CD8-positive, alpha-beta memory T cell (primary cell): ENCODE measurements around the gene TRIP4. TPM values are rescaled to one million over a fixed set of nuclear protein-coding genes. Genes with fewer than 3 reads are reported as not detected.

Source experiments
- CTCF ChIA-PET: fragments of 350-600 bp; sonication (Branson Sonifier 250); formaldehyde crosslinking; loops from one replicate; lab custom pipeline; 2021; ENCODE audit warnings: antibody characterized with exemption; lab: Charles Lee
- POLR2A ChIA-PET: fragments of 350-600 bp; sonication (Branson Sonifier 250); formaldehyde crosslinking; loops from one replicate; lab custom pipeline; 2021; ENCODE audit warnings: antibody characterized with exemption; lab: Charles Lee
- DNase-seq, 5 donors: peaks; one replicate each; pipeline versions ENCODE4 v3.0.0 to v3.0.0-alpha.2; 2020 to 2022; ENCODE audit warnings: mixed read lengths in 1 of 5
- H3K27ac ChIP-seq: one replicate; pipeline ENCODE4 v1.7.0; 2013; ENCODE audit warnings: low read depth, mild to moderate bottlenecking, low read length, moderate library complexity
- H3K27me3 ChIP-seq: 2 replicates; pipeline ENCODE4 v1.7.0; 2013; ENCODE audit warnings: low read length, mild to moderate bottlenecking; ENCODE audit not compliant: insufficient read depth, poor library complexity, severe bottlenecking
- H3K36me3 ChIP-seq: 2 replicates; pipeline ENCODE4 v1.7.0; 2013; ENCODE audit warnings: mild to moderate bottlenecking, low read length, moderate library complexity; ENCODE audit not compliant: insufficient read depth
- H3K4me1 ChIP-seq: 2 replicates; pipeline ENCODE4 v1.7.0; 2013; ENCODE audit warnings: mild to moderate bottlenecking, low read length, moderate library complexity; ENCODE audit not compliant: insufficient read depth
- H3K4me3 ChIP-seq: 2 replicates; pipeline ENCODE4 v1.7.0; 2013; ENCODE audit warnings: mild to moderate bottlenecking, low read length
- H3K9me3 ChIP-seq: 2 replicates; pipeline ENCODE4 v1.7.0; 2013; ENCODE audit warnings: mild to moderate bottlenecking, low read length
- H3K27ac Mint-ChIP-seq, 8 donors: one replicate each; pipeline ENCODE4 v1.8.0; 2020 to 2021; ENCODE audit warnings: mixed read lengths in 8 of 8, mild to moderate bottlenecking in 6 of 8, inconsistent platforms in 3 of 8, moderate library complexity in 3 of 8
- H3K27me3 Mint-ChIP-seq, 2 donors: one replicate each; pipeline ENCODE4 v1.8.0; 2020 to 2021; ENCODE audit warnings: mixed read lengths in 2 of 2, mild to moderate bottlenecking in 1 of 2, moderate library complexity in 1 of 2
- H3K36me3 Mint-ChIP-seq, 3 donors: one replicate each; pipeline ENCODE4 v1.8.0; 2020 to 2021; ENCODE audit warnings: mixed read lengths in 3 of 3, inconsistent platforms in 1 of 3, mild to moderate bottlenecking in 1 of 3
- H3K4me1 Mint-ChIP-seq, 3 donors: one replicate each; pipeline ENCODE4 v1.8.0; 2020 to 2021; ENCODE audit warnings: mixed read lengths in 3 of 3, inconsistent platforms in 1 of 3, mild to moderate bottlenecking in 1 of 3
- H3K4me3 Mint-ChIP-seq, 7 donors: one replicate each; pipeline ENCODE4 v1.8.0; 2020 to 2021; ENCODE audit warnings: mixed read lengths in 7 of 7, mild to moderate bottlenecking in 6 of 7, moderate library complexity in 4 of 7, inconsistent platforms in 2 of 7
- H3K9me3 Mint-ChIP-seq, 5 donors: one replicate each; pipeline ENCODE4 v1.8.0; 2020 to 2022; ENCODE audit warnings: mixed read lengths in 5 of 5, mild to moderate bottlenecking in 3 of 5, moderate library complexity in 2 of 5, inconsistent platforms in 1 of 5
- polyA plus RNA-seq: library from polyadenylated mRNA; unstranded; fragments of 300-500 nt; fragmentation: Illumina TruSeq; gene quantifications from one replicate; pipeline ENCODE4 v1.2.3, GENCODE V29; 2021
- total RNA-seq, 2 experiments: library from RNA; stranded (reverse); gene quantifications; one replicate each; pipeline ENCODE4 v1.2.3, GENCODE V29; 2021

Gene TRIP4
- total and polyA plus RNA-seq, 3 experiments from 2014 or later: 25.1 to 31.9 (median 26.2) TPM

GRCh38 chr15:64454282-64454681 is 66.6 kb downstream of the TRIP4 start:
- Mint-ChIP-seq H3K4me1 (peaks cover 9 to 53% (median 21%) of the 10 kb centered on the region in 3 donors), H3K27ac (no peak overlapping the region), H3K27me3 (no peaks in the 10 kb centered on the region), H3K4me3 (no peak overlapping the region), H3K9me3 (no peaks in the 10 kb centered on the region), H3K36me3 (peaks cover 3 to 33% (median 9%) of the 10 kb centered on the region in 3 donors)
- Histone ChIP-seq H3K36me3 (no peaks in the 10 kb centered on the region), H3K9me3 (no peaks in the 10 kb centered on the region), H3K4me3 (no peak overlapping the region), H3K27me3 (no peaks in the 10 kb centered on the region), H3K4me1 (peaks cover 38% of the 10 kb centered on the region), H3K27ac (no peak overlapping the region)
- ChIA-PET POLR2A (no interaction called here), CTCF (no interaction called here)
- no peak for DNase-seq

GRCh38 chr15:64455961-64456371 is 68.3 kb downstream of the TRIP4 start:
- POLR2A ChIA-PET: no interaction called here
- Mint-ChIP-seq H3K27ac (peak overlapping the region in 5 of 8 donors; percentile 54 to 84 (median 73)), H3K4me1 (peaks cover 15 to 52% (median 26%) of the 10 kb centered on the region in 3 donors), H3K36me3 (peaks cover 0 to 30% (median 6%) of the 10 kb centered on the region in 3 donors), H3K9me3 (no peaks in the 10 kb centered on the region), H3K27me3 (no peaks in the 10 kb centered on the region), H3K4me3 (peak overlapping the region in 1 of 7 donors; percentile 48)
- H3K36me3 ChIP-seq: no peaks in the 10 kb centered on the region
- no peaks in the 10 kb centered on the region for H3K9me3 ChIP-seq
- H3K27ac ChIP-seq: no peak overlapping the region
- no peaks in the 10 kb centered on the region for H3K27me3 ChIP-seq
- no peak overlapping the region for H3K4me3 ChIP-seq
- no peak for DNase-seq
- peaks cover 38% of the 10 kb centered on the region for H3K4me1 ChIP-seq
- CTCF ChIA-PET: no interaction called here

- DNase-seq: no peak
- no peaks in the 10 kb centered on the region for H3K9me3 ChIP-seq
- CTCF ChIA-PET: interaction anchor here (1.2 kb wide), 1 partner anchor 12 kb away, joined by 3 read pairs; no protein-coding TSS in a partner anchor
- Mint-ChIP-seq H3K4me3 (peak overlapping the region in 1 of 7 donors; percentile 19), H3K36me3 (peaks cover 0 to 36% (median 6%) of the 10 kb centered on the region in 3 donors), H3K27me3 (no peaks in the 10 kb centered on the region), H3K4me1 (peaks cover 20 to 57% (median 32%) of the 10 kb centered on the region in 3 donors), H3K27ac (peak overlapping the region in 5 of 8 donors; percentile 6 to 84 (median 57)), H3K9me3 (no peaks in the 10 kb centered on the region)
- POLR2A ChIA-PET: no interaction called here
- no peaks in the 10 kb centered on the region for H3K36me3 ChIP-seq
- H3K4me3 ChIP-seq: no peak overlapping the region
- peaks cover 39% of the 10 kb centered on the region for H3K4me1 ChIP-seq
- H3K27me3 ChIP-seq: no peaks in the 10 kb centered on the region
- H3K27ac ChIP-seq: no peak overlapping the region
These were observed 69.0 kb downstream of the TRIP4 start for GRCh38 chr15:64456634-64457108.

GRCh38 chr15:64459066-64459781 is 71.6 kb downstream of the TRIP4 start:
- CTCF ChIA-PET: interaction anchor here (1.1 to 1.5 kb wide), 5 partner anchors 11 to 39 kb away, joined by 3 to 5 read pairs (median 3); no protein-coding TSS in a partner anchor
- Histone ChIP-seq H3K36me3 (no peaks in the 10 kb centered on the region), H3K4me1 (peaks cover 61% of the 10 kb centered on the region), H3K27me3 (no peaks in the 10 kb centered on the region), H3K27ac (no peak overlapping the region), H3K9me3 (no peaks in the 10 kb centered on the region), H3K4me3 (no peak overlapping the region)
- H3K9me3 Mint-ChIP-seq: no peaks in the 10 kb centered on the region
- H3K36me3 Mint-ChIP-seq: peaks cover 0 to 28% (median 6%) of the 10 kb centered on the region in 3 donors
- peak overlapping the region; percentile 76 to 89 (median 86) for H3K27ac Mint-ChIP-seq
- POLR2A ChIA-PET: no interaction called here
- H3K27me3 Mint-ChIP-seq: no peaks in the 10 kb centered on the region
- H3K4me3 Mint-ChIP-seq: peak overlapping the region; percentile 82 to 97 (median 93)
- H3K4me1 Mint-ChIP-seq: peaks cover 42 to 74% (median 57%) of the 10 kb centered on the region in 3 donors
- DNase-seq: no peak

GRCh38 chr15:64460206-64460723 is 72.6 kb downstream of the TRIP4 start, which contains the start of gene ZNF609:
Gene ZNF609 (plus strand): TSS chr15:64460578. CDS start chr15:64499420, 38,842 bp downstream.
- Histone ChIP-seq H3K36me3 (no peaks in the 10 kb centered on the region), H3K4me3 (peak within 1 kb of the TSS; percentile 69), H3K27ac (peak within 1 kb of the TSS; percentile 49), H3K9me3 (no peaks in the 10 kb centered on the region), H3K27me3 (no peaks in the 10 kb centered on the region), H3K4me1 (peaks cover 69% of the 10 kb centered on the region)
- ChIA-PET CTCF (interaction anchor here (0.9 to 1.8 kb wide), 7 partner anchors 10 to 72 kb away, joined by 3 to 5 read pairs (median 3); partner anchors contain the start of gene TRIP4), POLR2A (interaction anchor here (0.5 to 1.0 kb wide), 3 partner anchors 28 to 83 kb away, joined by 3 to 6 read pairs (median 6); no protein-coding TSS in a partner anchor)
- peak; percentile 78 to 89 (median 82) for DNase-seq
- H3K27me3 Mint-ChIP-seq: no peaks in the 10 kb centered on the region
- H3K4me1 Mint-ChIP-seq: peaks cover 50 to 84% (median 67%) of the 10 kb centered on the region in 3 donors
- H3K4me3 Mint-ChIP-seq: peak within 1 kb of the TSS; percentile 92 to 97 (median 94)
- no peaks in the 10 kb centered on the region for H3K9me3 Mint-ChIP-seq
- H3K27ac Mint-ChIP-seq: peak within 1 kb of the TSS; percentile 85 to 95 (median 90)
- peaks cover 0 to 26% (median 8%) of the 10 kb centered on the region in 3 donors for H3K36me3 Mint-ChIP-seq

- CTCF ChIA-PET: interaction anchor here (0.9 to 1.8 kb wide), 5 partner anchors 11 to 73 kb away, joined by 3 to 5 read pairs (median 3); partner anchors contain the start of gene TRIP4
- Mint-ChIP-seq H3K9me3 (no peaks in the 10 kb centered on the region), H3K36me3 (peaks cover 0 to 21% (median 5%) of the 10 kb centered on the region in 3 donors), H3K4me3 (peak overlapping the region; percentile 84 to 97 (median 93)), H3K4me1 (peaks cover 51 to 85% (median 63%) of the 10 kb centered on the region in 3 donors), H3K27ac (peak overlapping the region; percentile 78 to 95 (median 88)), H3K27me3 (no peaks in the 10 kb centered on the region)
- POLR2A ChIA-PET: interaction anchor here (0.6 to 1.8 kb wide), 6 partner anchors 16 to 191 kb away, joined by 3 to 6 read pairs (median 4); partner anchors contain the start of gene TRIP4
- no peaks in the 10 kb centered on the region for H3K9me3 ChIP-seq
- peak overlapping the region; percentile 49 for H3K27ac ChIP-seq
- DNase-seq: peak; percentile 7 to 55 (median 19)
- H3K27me3 ChIP-seq: no peaks in the 10 kb centered on the region
- peaks cover 69% of the 10 kb centered on the region for H3K4me1 ChIP-seq
- no peaks in the 10 kb centered on the region for H3K36me3 ChIP-seq
- H3K4me3 ChIP-seq: peak overlapping the region; percentile 62
These were observed 73.4 kb downstream of the TRIP4 start for GRCh38 chr15:64460724-64461720.

- Histone ChIP-seq H3K4me3 (peak overlapping the region; percentile 62), H3K27me3 (no peaks in the 10 kb centered on the region), H3K27ac (peak overlapping the region; percentile 49), H3K9me3 (no peaks in the 10 kb centered on the region), H3K4me1 (peaks cover 69% of the 10 kb centered on the region), H3K36me3 (no peaks in the 10 kb centered on the region)
- Mint-ChIP-seq H3K27me3 (no peaks in the 10 kb centered on the region), H3K36me3 (peaks cover 0 to 17% (median 4%) of the 10 kb centered on the region in 3 donors), H3K27ac (peak overlapping the region; percentile 78 to 95 (median 88)), H3K9me3 (no peaks in the 10 kb centered on the region), H3K4me1 (peaks cover 54 to 85% (median 63%) of the 10 kb centered on the region in 3 donors), H3K4me3 (peak overlapping the region; percentile 84 to 97 (median 93))
- DNase-seq: peak in 2 of 5 donors; percentile 1 to 37
- POLR2A ChIA-PET: interaction anchor here (0.6 to 1.8 kb wide), 4 partner anchors 15 to 190 kb away, joined by 3 to 4 read pairs (median 3); partner anchors contain the start of gene TRIP4
- CTCF ChIA-PET: interaction anchor here (1.0 to 1.8 kb wide), 3 partner anchors 10 to 35 kb away, joined by 3 to 4 read pairs (median 3); no protein-coding TSS in a partner anchor
These were observed 74.1 kb downstream of the TRIP4 start for GRCh38 chr15:64461721-64462162.
